Right hindlimb (tissue), 1 donor: ENCODE data around the gene STK32B.
"Not testable (repeated sequence)": the region's sequence is repeated elsewhere in the genome, so short reads cannot be mapped to it uniquely, and the experiment has no call there.

Experiments
- DNase-seq: peaks from one replicate; pipeline ENCODE4 v3.0.0-alpha.2; 2018

STK32B gene

GRCh38 chr4:5213087-5213595, 161.9 kb downstream of the STK32B start:
- DNase-seq: no peak

- no peak for DNase-seq
These were observed 164.0 kb downstream of the STK32B start for GRCh38 chr4:5215321-5215720.

- no peak for DNase-seq
These were observed 166.1 kb downstream of the STK32B start for GRCh38 chr4:5217421-5217820.

- DNase-seq: no peak
These were observed 167.2 kb downstream of the STK32B start for GRCh38 chr4:5218376-5219069.

- no peak for DNase-seq
These were observed 168.7 kb downstream of the STK32B start for GRCh38 chr4:5220028-5220427.

- DNase-seq: no peak
These were observed 170.8 kb downstream of the STK32B start for GRCh38 chr4:5222047-5222446.

- no peak for DNase-seq
These were observed 171.7 kb downstream of the STK32B start for GRCh38 chr4:5222951-5223350.

- DNase-seq: no peak
These were observed 173.1 kb downstream of the STK32B start for GRCh38 chr4:5224340-5224739.

GRCh38 chr4:5232549-5232948, 181.3 kb downstream of the STK32B start:
- no peak for DNase-seq

GRCh38 chr4:5237086-5237660, 185.9 kb downstream of the STK32B start:
- no peak for DNase-seq

GRCh38 chr4:5238173-5238572, 186.9 kb downstream of the STK32B start:
- no peak for DNase-seq

- not testable (repeated sequence) for DNase-seq
These were observed 195.8 kb downstream of the STK32B start for GRCh38 chr4:5247061-5247460.

- DNase-seq: no peak
These were observed 196.5 kb downstream of the STK32B start for GRCh38 chr4:5247735-5248134.

GRCh38 chr4:5249727-5250126, 198.4 kb downstream of the STK32B start:
- no peak for DNase-seq

- DNase-seq: not testable (repeated sequence)
These were observed 199.3 kb downstream of the STK32B start for GRCh38 chr4:5250536-5250935.

GRCh38 chr4:5256421-5256820, 205.1 kb downstream of the STK32B start:
- DNase-seq: no peak

GRCh38 chr4:5257086-5257485, 205.8 kb downstream of the STK32B start:
- no peak for DNase-seq

- no peak for DNase-seq
These were observed 208.2 kb downstream of the STK32B start for GRCh38 chr4:5259471-5259870.

GRCh38 chr4:5260121-5260520, 208.8 kb downstream of the STK32B start:
- DNase-seq: no peak

- DNase-seq: no peak
These were observed 210.6 kb downstream of the STK32B start for GRCh38 chr4:5261866-5262265.

GRCh38 chr4:5266991-5267390, 215.7 kb downstream of the STK32B start:
- DNase-seq: no peak

GRCh38 chr4:5267408-5267807, 216.1 kb downstream of the STK32B start:
- DNase-seq: no peak

GRCh38 chr4:5276475-5277075, 225.3 kb downstream of the STK32B start:
- no peak for DNase-seq

GRCh38 chr4:5277079-5277478, 225.8 kb downstream of the STK32B start:
- DNase-seq: no peak
